ENCODE measurements around the gene TICAM1.
"Not testable (repeated sequence)": the region's sequence is repeated elsewhere in the genome, so short reads cannot be mapped to it uniquely, and the experiment has no call there.

TICAM1 gene

GRCh38 chr19:4817467-4818277 is 13.8 kb downstream of the TICAM1 start:
- Histone ChIP-seq H3K27ac (ENCODE audit: low read depth, low read length) (no peak overlapping the region), H3K4me1 (ENCODE audit: insufficient read depth, low read length) (no peaks in the 10 kb centered on the region), H3K27me3 (ENCODE audit: insufficient read depth, low read length) (peaks cover 6% of the 10 kb centered on the region), H3K36me3 (ENCODE audit: insufficient read depth, low read length) (no peaks in the 10 kb centered on the region), H3K9ac (ENCODE audit: low read depth, low read length) (no peak overlapping the region), H3K9me3 (ENCODE audit: insufficient read depth, low read depth, low read length) (0 out of 2 replicates have a peak, but pooled peaks cover 2% of the 10 kb centered on the region), H3K4me3 (ENCODE audit: low read length) (no peak overlapping the region)
- 95% methylated on average over 32 of the region's 32 CpGs for WGBS

DNA sequence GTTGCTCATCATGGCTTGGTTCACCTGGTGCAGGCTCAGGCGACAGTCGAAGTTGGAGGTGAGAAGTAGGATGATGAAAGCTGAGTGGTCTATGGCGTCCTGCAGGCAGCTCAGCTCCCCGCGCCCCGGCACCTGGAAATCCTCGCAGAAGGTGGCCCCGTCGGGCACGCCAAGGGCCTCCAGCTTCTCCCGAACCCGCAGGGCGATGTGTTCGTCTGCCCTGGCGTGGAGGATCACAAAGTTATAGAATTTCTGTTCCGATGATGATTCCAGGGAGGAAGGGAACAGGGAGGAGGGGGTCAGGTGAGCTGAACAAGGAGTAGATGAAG is 14.6 kb downstream of the TICAM1 start:
- Histone ChIP-seq H3K4me1 (ENCODE audit: insufficient read depth, low read length) (no peaks in the 10 kb centered on the region), H3K27ac (ENCODE audit: low read depth, low read length) (no peak overlapping the region), H3K27me3 (ENCODE audit: insufficient read depth, low read length) (peaks cover 6% of the 10 kb centered on the region), H3K4me3 (ENCODE audit: low read length) (no peak overlapping the region), H3K9me3 (ENCODE audit: insufficient read depth, low read depth, low read length) (0 out of 2 replicates have a peak, but pooled peaks cover 2% of the 10 kb centered on the region), H3K36me3 (ENCODE audit: insufficient read depth, low read length) (no peaks in the 10 kb centered on the region), H3K9ac (ENCODE audit: low read depth, low read length) (no peak overlapping the region)
- 95% methylated on average over 16 of the region's 16 CpGs for WGBS

DNA sequence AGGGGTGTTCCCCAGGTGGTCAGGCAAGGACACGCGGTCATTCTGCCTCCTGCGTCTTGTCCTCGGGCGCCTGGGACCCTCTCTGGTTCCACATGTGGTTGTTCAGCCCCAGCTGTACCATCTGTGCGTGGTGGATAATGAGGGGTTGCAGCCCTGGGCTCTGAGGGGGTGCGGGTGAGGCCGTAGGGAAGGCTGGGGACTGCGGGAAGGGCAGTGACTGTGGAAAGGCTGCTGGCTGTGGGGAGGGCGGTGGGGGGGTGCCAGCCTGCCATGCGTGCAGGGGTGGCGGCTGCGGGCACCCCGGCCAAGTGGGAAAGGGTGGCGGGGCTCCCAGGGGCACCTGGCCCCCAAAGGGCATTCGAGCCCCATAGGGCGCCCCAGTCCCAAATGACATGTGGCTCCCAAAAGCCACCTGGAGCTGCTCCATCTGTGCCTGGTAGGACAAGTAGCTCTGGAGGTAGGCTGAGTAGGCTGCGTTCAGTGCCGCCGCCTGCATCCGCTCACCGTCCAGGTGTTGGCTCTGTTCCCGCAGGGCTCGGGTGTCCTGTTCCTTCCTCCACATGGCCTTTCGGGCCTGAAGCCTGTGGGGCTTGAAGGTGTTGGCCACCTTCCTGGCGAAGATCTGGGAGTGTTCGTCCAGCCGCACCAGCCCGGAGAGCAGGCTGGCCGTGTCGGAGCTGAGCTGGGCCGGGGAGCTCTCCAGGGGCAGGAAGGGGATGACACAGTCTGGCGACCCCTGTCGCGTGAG is 15.1 kb downstream of the TICAM1 start:
- H3K9ac ChIP-seq (ENCODE audit: low read depth, low read length), result no peak overlapping the region
- H3K9me3 ChIP-seq (ENCODE audit: insufficient read depth, low read depth, low read length), result 0 out of 2 replicates have a peak, but pooled peaks cover 2% of the 10 kb centered on the region
- H3K36me3 ChIP-seq (ENCODE audit: insufficient read depth, low read length), result no peaks in the 10 kb centered on the region
- H3K4me1 ChIP-seq (ENCODE audit: insufficient read depth, low read length), result no peaks in the 10 kb centered on the region
- no peak overlapping the region for H3K4me3 ChIP-seq (ENCODE audit: low read length)
- 95% methylated on average over 35 of the region's 35 CpGs for WGBS
- H3K27me3 ChIP-seq (ENCODE audit: insufficient read depth, low read length), result peaks cover 6% of the 10 kb centered on the region
- H3K27ac ChIP-seq (ENCODE audit: low read depth, low read length), result no peak overlapping the region

DNA sequence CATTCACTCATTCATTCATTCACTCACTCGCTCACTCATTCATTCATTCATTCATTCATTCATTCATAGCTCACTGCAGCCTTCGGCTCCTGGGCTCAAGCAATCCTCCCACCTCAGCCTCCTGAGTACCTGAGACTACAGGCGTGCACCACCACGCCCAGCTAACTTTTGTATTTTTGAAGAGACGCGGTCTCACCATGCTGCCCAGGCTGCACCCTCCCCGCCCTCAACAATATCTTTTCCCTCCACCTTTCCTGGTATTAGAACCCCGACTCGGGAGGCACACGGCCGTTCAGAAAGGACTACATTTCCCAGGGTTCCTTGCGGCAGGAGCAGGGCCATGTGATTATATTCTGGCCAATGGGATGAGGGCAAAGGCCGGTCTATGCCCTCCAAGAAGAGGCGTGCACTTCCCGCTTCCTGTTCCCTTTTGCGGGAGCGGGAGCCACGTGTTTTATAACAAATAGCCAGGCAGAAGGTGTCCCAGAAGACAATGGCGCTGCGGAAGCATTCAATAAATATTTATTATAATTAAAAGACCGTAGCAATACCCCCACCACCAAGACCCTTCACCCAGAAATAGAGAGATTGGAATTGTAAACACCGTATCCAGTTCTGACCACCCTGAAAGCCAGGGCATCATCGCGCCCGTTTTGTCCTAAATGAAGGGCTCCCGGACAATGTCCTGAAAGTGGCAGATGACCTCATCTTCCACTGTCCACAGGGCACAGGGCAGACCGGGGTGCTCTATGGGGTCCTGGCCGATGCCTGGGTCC is 15.9 kb downstream of the TICAM1 start:
- 46% methylated on average over 26 of the region's 28 CpGs for WGBS
- no peaks in the 10 kb centered on the region for H3K4me1 ChIP-seq (ENCODE audit: insufficient read depth, low read length)
- H3K36me3 ChIP-seq (ENCODE audit: insufficient read depth, low read length), result no peaks in the 10 kb centered on the region

DNA sequence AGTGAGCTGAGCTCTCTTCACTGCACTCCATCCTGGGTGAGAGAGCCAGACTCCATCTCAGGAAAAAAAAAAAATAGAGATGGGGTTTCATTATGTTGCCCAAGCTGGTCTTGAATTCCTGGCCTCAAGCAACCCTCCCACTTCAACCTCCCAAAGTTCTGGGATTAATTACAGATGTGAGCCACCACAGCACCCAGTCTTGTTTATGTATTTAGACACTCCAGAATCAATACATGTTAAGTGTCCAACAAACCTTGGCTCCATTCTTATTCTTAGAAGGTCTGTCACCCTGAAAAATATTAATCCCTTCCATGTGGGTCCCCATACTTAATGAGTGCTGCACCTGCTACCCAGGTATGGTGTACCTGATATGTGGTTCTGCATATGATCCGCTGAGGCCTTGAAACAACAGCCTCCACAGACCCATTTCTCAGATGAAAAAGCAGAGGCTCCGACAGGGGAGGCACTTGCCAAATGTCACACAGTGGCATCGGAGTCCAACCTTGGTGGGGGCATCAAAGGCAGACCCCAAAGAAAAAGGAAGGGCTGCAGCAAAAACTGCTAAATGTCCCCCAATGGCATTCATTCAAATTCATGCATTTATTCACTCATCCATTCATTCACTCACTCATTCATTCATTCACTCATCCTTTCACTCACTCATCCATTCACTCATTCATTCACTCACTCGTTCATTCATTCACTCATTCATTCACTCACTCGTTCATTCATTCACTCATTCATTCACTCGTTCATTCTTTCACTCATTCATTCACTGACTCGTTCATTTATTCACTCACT is 16.7 kb downstream of the TICAM1 start:
- H3K36me3 ChIP-seq (ENCODE audit: insufficient read depth, low read length), result no peaks in the 10 kb centered on the region
- H3K4me1 ChIP-seq (ENCODE audit: insufficient read depth, low read length), result no peaks in the 10 kb centered on the region
- 80% methylated on average over 7 of the region's 7 CpGs for WGBS
- H3K9me3 ChIP-seq (ENCODE audit: insufficient read depth, low read depth, low read length), result 0 out of 2 replicates have a peak, but pooled peaks cover 2% of the 10 kb centered on the region
- H3K9ac ChIP-seq (ENCODE audit: low read depth, low read length), result no peak overlapping the region
- peaks cover 6% of the 10 kb centered on the region for H3K27me3 ChIP-seq (ENCODE audit: insufficient read depth, low read length)
- no peak overlapping the region for H3K27ac ChIP-seq (ENCODE audit: low read depth, low read length)
- no peak overlapping the region for H3K4me3 ChIP-seq (ENCODE audit: low read length)

More for the DNA sequence above, 15.9 kb downstream of the TICAM1 start:
- Histone ChIP-seq H3K4me3 (ENCODE audit: low read length) (no peak overlapping the region), H3K27me3 (ENCODE audit: insufficient read depth, low read length) (peaks cover 6% of the 10 kb centered on the region), H3K9ac (ENCODE audit: low read depth, low read length) (no peak overlapping the region), H3K9me3 (ENCODE audit: insufficient read depth, low read depth, low read length) (0 out of 2 replicates have a peak, but pooled peaks cover 2% of the 10 kb centered on the region), H3K27ac (ENCODE audit: low read depth, low read length) (no peak overlapping the region)

- H3K4me3 ChIP-seq (ENCODE audit: low read length), result no peak overlapping the region
- 0 out of 2 replicates have a peak, but pooled peaks cover 2% of the 10 kb centered on the region for H3K9me3 ChIP-seq (ENCODE audit: insufficient read depth, low read depth, low read length)
- H3K36me3 ChIP-seq (ENCODE audit: insufficient read depth, low read length), result no peaks in the 10 kb centered on the region
- no peak overlapping the region for H3K9ac ChIP-seq (ENCODE audit: low read depth, low read length)
- no peaks in the 10 kb centered on the region for H3K4me1 ChIP-seq (ENCODE audit: insufficient read depth, low read length)
- H3K27ac ChIP-seq (ENCODE audit: low read depth, low read length), result no peak overlapping the region
- peaks cover 2% of the 10 kb centered on the region; the same call in 1 of the 2 replicates for H3K27me3 ChIP-seq (ENCODE audit: insufficient read depth, low read length)
- WGBS, result 79% methylated on average over 12 of the region's 12 CpGs
Measured at GRCh38 chr19:4811328-4812131, 20.0 kb downstream of the TICAM1 start.

DNA sequence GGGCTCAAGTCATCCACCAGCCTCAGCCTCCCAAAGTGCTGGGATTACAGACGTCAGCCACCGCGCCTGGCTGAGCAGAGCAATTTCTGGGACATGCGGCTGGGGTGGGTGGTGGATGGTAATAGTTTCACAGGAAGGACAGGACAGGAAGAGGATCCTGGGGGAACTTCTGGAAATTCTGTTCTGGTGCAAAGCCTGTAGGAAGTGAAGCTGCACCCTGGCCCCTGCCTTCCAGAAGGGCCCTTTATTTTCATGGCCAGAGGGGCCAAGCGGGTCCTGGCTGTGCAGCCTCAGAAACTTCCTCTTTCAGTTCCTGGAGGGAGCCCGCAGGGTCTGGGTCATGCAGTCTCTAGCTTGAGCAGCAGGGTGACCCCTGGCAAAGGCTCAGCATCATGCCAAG is 24.3 kb downstream of the TICAM1 start:
- 94% methylated on average over 6 of the region's 6 CpGs for WGBS
- Histone ChIP-seq H3K27me3 (ENCODE audit: insufficient read depth, low read length) (no peaks in the 10 kb centered on the region), H3K9ac (ENCODE audit: low read depth, low read length) (no peak overlapping the region), H3K9me3 (ENCODE audit: insufficient read depth, low read depth, low read length) (no peaks in the 10 kb centered on the region), H3K4me1 (ENCODE audit: insufficient read depth, low read length) (no peaks in the 10 kb centered on the region), H3K36me3 (ENCODE audit: insufficient read depth, low read length) (no peaks in the 10 kb centered on the region), H3K27ac (ENCODE audit: low read depth, low read length) (no peak overlapping the region), H3K4me3 (ENCODE audit: low read length) (no peak overlapping the region)

GRCh38 chr19:4806384-4806783 is 25.1 kb downstream of the TICAM1 start:
- 91% methylated on average over 6 of the region's 6 CpGs for WGBS
- Histone ChIP-seq H3K27me3 (ENCODE audit: insufficient read depth, low read length) (no peaks in the 10 kb centered on the region), H3K27ac (ENCODE audit: low read depth, low read length) (no peak overlapping the region), H3K4me1 (ENCODE audit: insufficient read depth, low read length) (no peaks in the 10 kb centered on the region), H3K36me3 (ENCODE audit: insufficient read depth, low read length) (no peaks in the 10 kb centered on the region), H3K9ac (ENCODE audit: low read depth, low read length) (no peak overlapping the region), H3K9me3 (ENCODE audit: insufficient read depth, low read depth, low read length) (no peaks in the 10 kb centered on the region), H3K4me3 (ENCODE audit: low read length) (no peak overlapping the region)

DNA sequence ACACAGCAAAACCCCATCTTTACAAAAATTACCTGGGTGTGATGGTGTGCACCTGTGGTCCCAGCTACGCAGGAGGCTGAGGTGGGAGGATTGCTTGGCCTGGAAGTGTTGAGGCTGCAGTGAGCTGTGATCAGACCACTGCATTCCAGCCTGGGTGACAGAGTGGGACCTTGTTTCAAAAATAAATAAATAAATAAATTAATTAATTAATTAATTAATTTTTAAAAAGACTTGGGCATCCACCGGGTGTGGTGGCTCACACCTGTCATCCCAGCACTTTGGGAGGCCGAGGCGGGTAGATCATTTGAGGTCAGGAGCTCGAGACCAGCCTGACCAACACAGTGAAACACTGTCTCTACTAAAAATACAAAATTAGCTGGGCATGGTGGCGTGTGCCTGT is 26.4 kb downstream of the TICAM1 start:
- H3K4me1 ChIP-seq (ENCODE audit: insufficient read depth, low read length); H3K9me3 ChIP-seq (ENCODE audit: insufficient read depth, low read depth, low read length); H3K27me3 ChIP-seq (ENCODE audit: insufficient read depth, low read length); H3K9ac ChIP-seq (ENCODE audit: low read depth, low read length); H3K27ac ChIP-seq (ENCODE audit: low read depth, low read length); H3K36me3 ChIP-seq (ENCODE audit: insufficient read depth, low read length); H3K4me3 ChIP-seq (ENCODE audit: low read length): not testable (repeated sequence)
- 94% methylated on average over 6 of the region's 6 CpGs for WGBS

All from HUES64 (cell line).